Hematopoietic multipotent progenitor cell (in vitro differentiated cells): Measurements from ENCODE around the gene TMTC2. TPM values are rescaled to one million over a fixed set of nuclear protein-coding genes. Genes with fewer than 3 reads are reported as not detected.
A peak's percentile ranks its signal among the peaks of the same experiment; 100 is the strongest.
"Not testable (repeated sequence)": the region's sequence is repeated elsewhere in the genome, so short reads cannot be mapped to it uniquely, and the experiment has no call there.

Experiments
- DNase-seq, 3 donors: peaks; one replicate each; pipeline ENCODE4 v3.0.0-alpha.2; 2011 to 2015; ENCODE audit warnings: low read depth in 2 of 3, low spot score in 2 of 3
- total RNA-seq: library from RNA; depleted of rRNA; stranded (reverse); fragments of >200 nt; gene quantifications from one replicate; pipeline ENCODE4 v1.2.3, GENCODE V29; 2012

TMTC2 gene
- total RNA-seq, 1 donor: 2.7 TPM

- DNase-seq: peak in 2 of 3 donors; percentile 15 to 79
These were observed 94.7 kb downstream of the TMTC2 start for GRCh38 chr12:82781309-82781997.

GRCh38 chr12:82783435-82783834, 96.7 kb downstream of the TMTC2 start:
- no peak for DNase-seq

GRCh38 chr12:82787016-82787415, 100.3 kb downstream of the TMTC2 start:
- no peak for DNase-seq

GRCh38 chr12:82788594-82788993, 101.9 kb downstream of the TMTC2 start:
- DNase-seq: no peak

GRCh38 chr12:82789674-82790073, 103.0 kb downstream of the TMTC2 start:
- DNase-seq: no peak

GRCh38 chr12:82793751-82794281, 107.1 kb downstream of the TMTC2 start:
- no peak for DNase-seq

GRCh38 chr12:82797480-82797879, 110.8 kb downstream of the TMTC2 start:
- no peak for DNase-seq

GRCh38 chr12:82800185-82800584, 113.5 kb downstream of the TMTC2 start:
- no peak for DNase-seq

GRCh38 chr12:82801951-82802610, 115.4 kb downstream of the TMTC2 start:
- DNase-seq: no peak

- no peak for DNase-seq
These were observed 116.5 kb downstream of the TMTC2 start for GRCh38 chr12:82803201-82803600.

GRCh38 chr12:82804601-82805000, 117.9 kb downstream of the TMTC2 start:
- DNase-seq: no peak

GRCh38 chr12:82805004-82805403, 118.3 kb downstream of the TMTC2 start:
- not testable (repeated sequence) for DNase-seq

- no peak for DNase-seq
These were observed 119.2 kb downstream of the TMTC2 start for GRCh38 chr12:82805812-82806497.

- DNase-seq: no peak
These were observed 120.5 kb downstream of the TMTC2 start for GRCh38 chr12:82807132-82807737.

GRCh38 chr12:82810568-82810967, 123.9 kb downstream of the TMTC2 start:
- DNase-seq: no peak

GRCh38 chr12:82817368-82817767, 130.7 kb downstream of the TMTC2 start:
- no peak for DNase-seq

- DNase-seq: no peak
These were observed 131.7 kb downstream of the TMTC2 start for GRCh38 chr12:82818271-82819035.

GRCh38 chr12:82826505-82826904, 139.8 kb downstream of the TMTC2 start:
- DNase-seq: no peak

- DNase-seq: peak in 2 of 3 donors; percentile 9 to 71
These were observed 145.4 kb downstream of the TMTC2 start for GRCh38 chr12:82832096-82832495.

GRCh38 chr12:82832981-82833380, 146.3 kb downstream of the TMTC2 start:
- no peak for DNase-seq
